H54 (cell line): ENCODE measurements around the gene C1R.

ENCODE experiments used
- DNase-seq: peaks from one replicate; pipeline ENCODE4 v3.0.0; 2011; ENCODE audit warnings: low spot score, mixed read lengths; ENCODE audit not compliant: insufficient read length
- FAIRE-seq: peaks from 3 replicates; lab custom pipeline; 2011; peaks lifted over from hg19 to GRCh38; lab: Jason Lieb, UNC
- POLR2A ChIP-seq: IDR thresholded peaks from 2 replicates; pipeline ENCODE4 v1.6.1; 2011; ENCODE audit warnings: low read depth, mild to moderate bottlenecking, low read length

The C1R gene

GRCh38 chr12:7127916-7128626, 35.8 kb upstream of the C1R start:
- DNase-seq (no peak), FAIRE-seq (no peak)
- no peak for TF ChIP-seq POLR2A

GRCh38 chr12:7125632-7126227, 33.5 kb upstream of the C1R start:
- DNase-seq (no peak), FAIRE-seq (no peak)
- TF ChIP-seq POLR2A = no peak

- DNase-seq = no peak
- no peak for FAIRE-seq
- TF ChIP-seq POLR2A = no peak
Measured at GRCh38 chr12:7123806-7124522, 31.7 kb upstream of the C1R start.

GRCh38 chr12:7122811-7123769, 30.8 kb upstream of the C1R start:
- TF ChIP-seq POLR2A = no peak
- no peak for DNase-seq
- no peak for FAIRE-seq

GRCh38 chr12:7121324-7121723, 29.1 kb upstream of the C1R start:
- no peak for TF ChIP-seq POLR2A
- FAIRE-seq = no peak
- DNase-seq = no peak

GRCh38 chr12:7120166-7120565, 27.9 kb upstream of the C1R start:
- FAIRE-seq (no peak), DNase-seq (no peak)
- no peak for TF ChIP-seq POLR2A

GRCh38 chr12:7118881-7119280, 26.6 kb upstream of the C1R start:
- FAIRE-seq = no peak
- TF ChIP-seq POLR2A = no peak

GRCh38 chr12:7117670-7118069, 25.4 kb upstream of the C1R start:
- FAIRE-seq = no peak
- no peak for DNase-seq
- no peak for TF ChIP-seq POLR2A

More at GRCh38 chr12:7118881-7119280, 26.6 kb upstream of the C1R start:
- no peak for DNase-seq

- FAIRE-seq = no peak
- TF ChIP-seq POLR2A = no peak
Measured at GRCh38 chr12:7116916-7117315, 24.7 kb upstream of the C1R start.

GRCh38 chr12:7116196-7116595, 24.0 kb upstream of the C1R start:
- no peak for TF ChIP-seq POLR2A
- no peak for DNase-seq
- no peak for FAIRE-seq

More at GRCh38 chr12:7116916-7117315, 24.7 kb upstream of the C1R start:
- no peak for DNase-seq

GRCh38 chr12:7114851-7115250, 22.6 kb upstream of the C1R start:
- FAIRE-seq (no peak), DNase-seq (no peak)
- no peak for TF ChIP-seq POLR2A

GRCh38 chr12:7114008-7114407, 21.8 kb upstream of the C1R start:
- DNase-seq = no peak
- no peak for FAIRE-seq
- TF ChIP-seq POLR2A = no peak

- FAIRE-seq (no peak), DNase-seq (no peak)
Measured at GRCh38 chr12:7113389-7113871, 21.2 kb upstream of the C1R start.

GRCh38 chr12:7112041-7112440, 19.8 kb upstream of the C1R start:
- TF ChIP-seq POLR2A = no peak
- DNase-seq (no peak), FAIRE-seq (no peak)

More at GRCh38 chr12:7113389-7113871, 21.2 kb upstream of the C1R start:
- no peak for TF ChIP-seq POLR2A
